IMR-90 (cell line): Measurements from ENCODE around the gene RHOT2.
A peak's percentile ranks its signal among the peaks of the same experiment; 100 is the strongest.

Source experiments
- BHLHE40 ChIP-seq: fragments of 150-350 bp; IDR thresholded peaks from 2 replicates; pipeline ENCODE4 v1.6.1; 2016; ENCODE audit warnings: mild to moderate bottlenecking, low read depth, low read length
- CEBPB ChIP-seq: IDR thresholded peaks from 2 replicates; pipeline ENCODE4 v1.6.1; 2012; ENCODE audit warnings: low read depth, low read length, improper control_type of control experiment
- CHD1 ChIP-seq: IDR thresholded peaks from 2 replicates; pipeline ENCODE4 v1.6.1; 2012; ENCODE audit warnings: low read depth, low read length, improper control_type of control experiment
- ELK1 ChIP-seq: fragments of 150-350 bp; IDR thresholded peaks from 2 replicates; pipeline ENCODE4 v1.6.1; 2016; ENCODE audit warnings: low read depth, mild to moderate bottlenecking, low read length, moderate library complexity, borderline replicate concordance
- FOS ChIP-seq: fragments of 150-350 bp; IDR thresholded peaks from 2 replicates; pipeline ENCODE4 v1.6.1; 2016; ENCODE audit warnings: low read depth, low read length
- MAZ ChIP-seq: IDR thresholded peaks from 2 replicates; pipeline ENCODE4 v1.6.1; 2012; ENCODE audit warnings: low read depth, mild to moderate bottlenecking, low read length, improper control_type of control experiment, moderate library complexity, borderline replicate concordance
- MXI1 ChIP-seq: IDR thresholded peaks from 2 replicates; pipeline ENCODE4 v1.6.1; 2012; ENCODE audit warnings: low read depth, mild to moderate bottlenecking, low read length, moderate library complexity, borderline replicate concordance
- POLR2A ChIP-seq: IDR thresholded peaks from 2 replicates; pipeline ENCODE4 v1.6.1; 2012; ENCODE audit warnings: mild to moderate bottlenecking, low read depth, low read length
- RAD21 ChIP-seq: IDR thresholded peaks from 2 replicates; pipeline ENCODE4 v1.6.1; 2012; ENCODE audit warnings: low read length, improper control_type of control experiment
- RCOR1 ChIP-seq: IDR thresholded peaks from 2 replicates; pipeline ENCODE4 v1.6.1; 2012; ENCODE audit warnings: mild to moderate bottlenecking, low read length, improper control_type of control experiment; ENCODE audit not compliant: insufficient replicate concordance
- SMC3 ChIP-seq: fragments of 150-350 bp; IDR thresholded peaks from 2 replicates; pipeline ENCODE4 v1.6.1; 2016; ENCODE audit warnings: low read depth, mild to moderate bottlenecking, antibody characterized with exemption, low read length, moderate library complexity
- TF ChIP-seq, protein P1 (sequence below): conservative IDR thresholded peaks from 2 replicates; pipeline ENCODE4 v1.5.1; 2012; ENCODE audit warnings: mild to moderate bottlenecking, low read depth, low read length, improper control_type of control experiment
- TF ChIP-seq, protein P2 (sequence below): fragments of 150-350 bp; IDR thresholded peaks from 2 replicates; pipeline ENCODE4 v1.6.1; 2017; ENCODE audit warnings: mild to moderate bottlenecking, antibody characterized with exemption, low read length, low read depth

- no peak for TF ChIP-seq BHLHE40
- no peak for TF ChIP-seq POLR2A
- TF ChIP-seq, protein P1, sequence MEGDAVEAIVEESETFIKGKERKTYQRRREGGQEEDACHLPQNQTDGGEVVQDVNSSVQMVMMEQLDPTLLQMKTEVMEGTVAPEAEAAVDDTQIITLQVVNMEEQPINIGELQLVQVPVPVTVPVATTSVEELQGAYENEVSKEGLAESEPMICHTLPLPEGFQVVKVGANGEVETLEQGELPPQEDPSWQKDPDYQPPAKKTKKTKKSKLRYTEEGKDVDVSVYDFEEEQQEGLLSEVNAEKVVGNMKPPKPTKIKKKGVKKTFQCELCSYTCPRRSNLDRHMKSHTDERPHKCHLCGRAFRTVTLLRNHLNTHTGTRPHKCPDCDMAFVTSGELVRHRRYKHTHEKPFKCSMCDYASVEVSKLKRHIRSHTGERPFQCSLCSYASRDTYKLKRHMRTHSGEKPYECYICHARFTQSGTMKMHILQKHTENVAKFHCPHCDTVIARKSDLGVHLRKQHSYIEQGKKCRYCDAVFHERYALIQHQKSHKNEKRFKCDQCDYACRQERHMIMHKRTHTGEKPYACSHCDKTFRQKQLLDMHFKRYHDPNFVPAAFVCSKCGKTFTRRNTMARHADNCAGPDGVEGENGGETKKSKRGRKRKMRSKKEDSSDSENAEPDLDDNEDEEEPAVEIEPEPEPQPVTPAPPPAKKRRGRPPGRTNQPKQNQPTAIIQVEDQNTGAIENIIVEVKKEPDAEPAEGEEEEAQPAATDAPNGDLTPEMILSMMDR = no peak
- no peak for TF ChIP-seq RCOR1
- no peak for TF ChIP-seq MAZ
- no peak for TF ChIP-seq SMC3
- no peak for TF ChIP-seq RAD21
- TF ChIP-seq CEBPB = no peak
- TF ChIP-seq, protein P2, sequence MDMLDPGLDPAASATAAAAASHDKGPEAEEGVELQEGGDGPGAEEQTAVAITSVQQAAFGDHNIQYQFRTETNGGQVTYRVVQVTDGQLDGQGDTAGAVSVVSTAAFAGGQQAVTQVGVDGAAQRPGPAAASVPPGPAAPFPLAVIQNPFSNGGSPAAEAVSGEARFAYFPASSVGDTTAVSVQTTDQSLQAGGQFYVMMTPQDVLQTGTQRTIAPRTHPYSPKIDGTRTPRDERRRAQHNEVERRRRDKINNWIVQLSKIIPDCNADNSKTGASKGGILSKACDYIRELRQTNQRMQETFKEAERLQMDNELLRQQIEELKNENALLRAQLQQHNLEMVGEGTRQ = peak; percentile 58; the same call in 1 of the 2 replicates
- no peak for TF ChIP-seq MXI1
- no peak for TF ChIP-seq ELK1
- no peak for TF ChIP-seq FOS
- TF ChIP-seq CHD1 = no peak
Measured at GRCh38 chr16:695355-696089, 27.6 kb downstream of the RHOT2 start.
